Stomach smooth muscle (tissue), 2 donors: ENCODE results near the gene DNAJC13.

ENCODE experiments used
- H3K27ac ChIP-seq: one replicate; pipeline ENCODE4 v1.7.0; 2013; ENCODE audit warnings: mild to moderate bottlenecking, low read length, inconsistent platforms
- H3K27me3 ChIP-seq, 2 donors: one replicate each; pipeline ENCODE4 v1.7.0; 2013; ENCODE audit warnings: low read length in 2 of 2; ENCODE audit not compliant: insufficient read depth in 2 of 2, control insufficient read depth in 1 of 2
- H3K36me3 ChIP-seq, 2 donors: one replicate each; pipeline ENCODE4 v1.7.0; 2013; ENCODE audit warnings: low read length in 2 of 2; ENCODE audit not compliant: control insufficient read depth in 2 of 2, insufficient read depth in 2 of 2
- H3K4me1 ChIP-seq: one replicate; pipeline ENCODE4 v1.7.0; 2013; ENCODE audit warnings: low read length; ENCODE audit not compliant: control insufficient read depth, insufficient read depth
- H3K4me3 ChIP-seq, 2 donors: one replicate each; pipeline ENCODE4 v1.7.0; 2013; ENCODE audit warnings: low read length in 2 of 2
- H3K9ac ChIP-seq, 2 donors: one replicate each; pipeline ENCODE4 v1.7.0; 2013; ENCODE audit warnings: low read length in 2 of 2, mild to moderate bottlenecking in 1 of 2
- H3K9me3 ChIP-seq, 2 donors: one replicate each; pipeline ENCODE4 v1.7.0; 2013; ENCODE audit warnings: low read length in 2 of 2; ENCODE audit not compliant: control insufficient read depth in 2 of 2
- donor health status: healthy.
- donor health status: Pancreatic carcinoma.

Gene DNAJC13

DNA sequence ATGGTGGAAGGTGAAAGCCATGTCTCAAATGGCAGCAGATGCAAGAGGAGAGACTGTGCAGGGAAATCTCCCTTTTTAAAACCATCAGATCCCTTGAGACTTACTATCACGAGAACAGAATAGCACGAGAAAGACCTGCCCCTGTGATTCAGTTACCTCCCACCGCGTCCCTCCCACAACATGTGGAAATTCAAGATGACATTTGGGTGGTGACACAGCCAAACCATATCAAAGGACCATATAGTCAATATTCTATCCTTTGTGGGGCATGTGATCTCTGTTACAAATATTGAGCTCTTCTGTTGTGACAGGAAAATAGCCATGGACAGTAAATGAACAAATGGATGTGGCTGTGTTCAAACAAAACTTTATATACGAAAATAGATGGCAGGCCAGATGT, 102.6 kb downstream of the DNAJC13 start:
- no peak overlapping the region for H3K9ac ChIP-seq
- no peaks in the 10 kb centered on the region for H3K4me1 ChIP-seq
- H3K9me3 ChIP-seq: no peaks in the 10 kb centered on the region
- no peak overlapping the region for H3K27ac ChIP-seq
- H3K4me3 ChIP-seq: no peak overlapping the region
- H3K36me3 ChIP-seq: peaks cover 33 to 37% of the 10 kb centered on the region in 2 donors
- H3K27me3 ChIP-seq: no peaks in the 10 kb centered on the region

DNA sequence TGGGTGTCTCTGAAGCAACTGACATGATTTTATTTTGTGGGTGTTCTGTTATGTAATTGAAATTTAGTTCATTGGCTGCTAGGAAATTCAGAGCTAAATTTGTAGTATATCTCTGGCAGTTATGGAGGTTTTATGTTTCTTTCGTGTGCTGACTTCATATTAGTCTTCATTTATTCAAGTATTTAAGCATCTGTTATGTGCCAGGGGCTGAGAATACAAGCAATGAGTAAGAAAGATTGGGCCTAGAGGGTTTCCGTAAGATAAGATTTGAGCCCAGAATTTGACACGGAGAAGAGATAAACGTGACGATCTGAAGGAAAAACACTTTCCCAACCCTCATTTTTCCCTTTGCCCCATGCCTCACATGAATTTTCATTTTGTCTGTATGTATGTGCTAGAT, 104.6 kb downstream of the DNAJC13 start:
- H3K4me1 ChIP-seq: no peaks in the 10 kb centered on the region
- no peak overlapping the region for H3K9ac ChIP-seq
- H3K36me3 ChIP-seq: peaks cover 27 to 39% of the 10 kb centered on the region in 2 donors
- no peak overlapping the region for H3K27ac ChIP-seq
- H3K27me3 ChIP-seq: no peaks in the 10 kb centered on the region
- no peak overlapping the region for H3K4me3 ChIP-seq
- H3K9me3 ChIP-seq: no peaks in the 10 kb centered on the region

DNA sequence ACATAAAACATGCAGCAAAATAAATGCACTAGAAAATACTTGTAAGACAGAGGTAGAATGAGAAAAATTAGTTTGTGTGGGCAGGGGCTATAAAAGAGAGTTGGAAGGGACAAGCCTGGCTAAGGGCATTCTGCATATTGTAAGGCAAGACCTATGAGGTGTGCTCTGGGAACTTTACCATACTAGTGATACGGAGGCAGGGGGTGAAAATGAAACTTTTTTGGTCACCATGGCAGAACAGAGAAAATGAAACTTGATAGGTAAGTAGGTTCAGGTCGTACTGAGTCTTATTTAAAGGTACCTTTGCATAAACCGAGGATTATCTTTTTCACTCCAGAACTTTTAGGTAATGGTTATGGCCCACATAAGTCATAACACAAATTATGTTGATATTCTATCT, 105.1 kb downstream of the DNAJC13 start:
- H3K9me3 ChIP-seq: no peaks in the 10 kb centered on the region
- peaks cover 23 to 40% of the 10 kb centered on the region in 2 donors for H3K36me3 ChIP-seq
- H3K27me3 ChIP-seq: no peaks in the 10 kb centered on the region
- no peak overlapping the region for H3K9ac ChIP-seq
- no peaks in the 10 kb centered on the region for H3K4me1 ChIP-seq
- H3K27ac ChIP-seq: no peak overlapping the region
- no peak overlapping the region for H3K4me3 ChIP-seq

DNA sequence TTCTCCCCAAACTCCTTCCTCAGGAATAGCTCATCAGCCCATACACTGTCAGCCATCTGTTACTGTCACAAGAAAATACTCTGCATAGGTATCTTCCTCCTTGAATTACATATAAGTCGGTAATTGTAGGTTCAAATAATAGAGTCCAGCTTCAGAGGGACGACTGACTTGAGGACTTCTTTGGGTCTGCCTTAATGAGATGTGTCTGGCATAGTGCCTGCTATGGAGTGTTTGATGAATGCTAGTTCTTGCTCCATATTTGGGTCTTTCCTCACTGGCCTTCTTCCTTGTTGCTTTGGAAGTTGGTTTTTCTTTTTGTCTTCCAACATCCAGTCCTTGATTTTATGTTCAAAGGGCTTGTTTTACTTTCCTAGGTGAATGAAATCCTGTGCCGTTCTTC, 113.3 kb downstream of the DNAJC13 start:
- H3K36me3 ChIP-seq: peaks cover 24 to 29% of the 10 kb centered on the region in 2 donors
- no peaks in the 10 kb centered on the region for H3K4me1 ChIP-seq
- H3K9ac ChIP-seq: no peak overlapping the region
- H3K4me3 ChIP-seq: no peak overlapping the region
- H3K27ac ChIP-seq: no peak overlapping the region
- no peaks in the 10 kb centered on the region for H3K27me3 ChIP-seq
- no peaks in the 10 kb centered on the region for H3K9me3 ChIP-seq

DNA sequence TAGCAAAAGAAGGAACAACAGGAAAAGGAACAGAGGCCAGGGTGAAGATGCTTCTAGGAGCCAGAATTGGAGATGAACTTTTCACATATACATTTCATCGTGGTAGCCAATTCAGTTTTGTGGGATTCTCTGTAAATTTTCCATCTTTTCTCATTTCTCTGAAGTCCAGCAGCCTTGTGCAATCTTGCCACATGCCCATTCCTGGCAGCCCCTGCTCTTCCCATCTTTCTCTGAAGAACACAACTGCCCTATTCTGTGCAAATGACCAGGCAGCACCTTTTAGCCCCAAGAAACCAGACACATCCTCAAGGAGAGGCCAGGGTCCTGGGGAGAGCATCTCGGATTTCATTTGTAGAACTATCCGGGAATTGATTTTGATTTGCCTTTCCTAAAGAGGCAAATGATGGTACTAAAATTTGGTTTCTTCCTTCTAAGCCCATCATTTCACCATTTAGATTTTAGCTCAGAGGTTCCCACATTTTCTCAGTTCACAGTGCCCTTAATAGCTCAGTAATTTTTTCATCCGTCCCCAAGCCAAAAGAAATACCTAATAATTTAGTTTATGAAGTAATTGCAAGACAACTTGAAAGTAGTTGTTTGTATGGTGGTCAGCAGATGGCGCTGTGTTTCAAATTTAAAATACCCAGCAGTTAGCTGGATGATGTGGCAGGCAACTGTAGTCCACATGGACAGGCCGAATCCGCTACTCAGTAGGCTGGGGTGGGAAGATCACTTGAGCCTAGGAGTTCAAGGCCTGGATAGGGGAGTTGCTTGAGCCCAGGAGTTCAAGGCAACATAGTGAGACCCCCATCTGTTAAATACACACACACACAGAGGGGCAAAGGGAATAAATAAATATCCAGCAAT, 118.5 kb downstream of the DNAJC13 start:
- no peaks in the 10 kb centered on the region for H3K27me3 ChIP-seq
- no peak overlapping the region for H3K9ac ChIP-seq
- peaks cover 6% of the 10 kb centered on the region for H3K4me1 ChIP-seq
- H3K27ac ChIP-seq: no peak overlapping the region
- no peaks in the 10 kb centered on the region for H3K9me3 ChIP-seq
- H3K36me3 ChIP-seq: peaks cover 16 to 21% of the 10 kb centered on the region in 2 donors
- H3K4me3 ChIP-seq: no peak overlapping the region

DNA sequence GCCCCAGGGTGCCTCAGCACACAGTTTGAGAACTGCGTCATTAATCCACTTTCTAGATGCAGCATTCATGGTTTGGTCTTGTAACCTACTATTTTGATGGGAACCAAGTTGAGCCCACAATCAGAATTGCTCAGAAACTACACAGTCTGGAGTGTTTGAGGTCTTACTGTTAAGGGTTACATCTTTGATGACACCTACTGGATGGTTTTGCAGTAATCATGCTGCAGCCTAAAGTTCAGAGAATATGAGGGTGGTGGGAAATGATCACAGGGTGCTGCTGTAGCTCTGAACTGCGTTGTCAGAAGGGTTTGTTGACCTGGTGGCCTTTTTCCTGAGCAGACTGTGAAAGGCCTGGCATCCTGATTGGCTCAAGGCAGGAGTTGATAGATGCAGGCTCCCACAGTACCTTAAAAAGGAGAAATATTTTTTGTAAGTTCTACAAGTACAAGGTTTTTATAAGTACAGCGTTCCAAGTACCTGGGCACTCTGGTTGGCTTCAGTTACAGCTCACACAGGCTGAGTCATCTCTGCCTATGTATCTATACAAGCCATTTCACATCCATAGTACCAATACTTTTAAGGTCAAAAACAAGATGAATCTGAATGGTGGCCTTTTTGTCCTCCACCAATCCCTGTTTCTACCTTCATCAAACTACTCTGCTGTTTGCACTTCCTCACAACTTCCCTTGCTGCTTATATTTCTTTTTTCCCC, 119.3 kb downstream of the DNAJC13 start:
- Histone ChIP-seq H3K9me3 (no peaks in the 10 kb centered on the region), H3K9ac (no peak overlapping the region), H3K36me3 (peaks cover 12 to 24% of the 10 kb centered on the region in 2 donors), H3K4me3 (no peak overlapping the region), H3K4me1 (peaks cover 6% of the 10 kb centered on the region), H3K27ac (no peak overlapping the region), H3K27me3 (no peaks in the 10 kb centered on the region)

DNA sequence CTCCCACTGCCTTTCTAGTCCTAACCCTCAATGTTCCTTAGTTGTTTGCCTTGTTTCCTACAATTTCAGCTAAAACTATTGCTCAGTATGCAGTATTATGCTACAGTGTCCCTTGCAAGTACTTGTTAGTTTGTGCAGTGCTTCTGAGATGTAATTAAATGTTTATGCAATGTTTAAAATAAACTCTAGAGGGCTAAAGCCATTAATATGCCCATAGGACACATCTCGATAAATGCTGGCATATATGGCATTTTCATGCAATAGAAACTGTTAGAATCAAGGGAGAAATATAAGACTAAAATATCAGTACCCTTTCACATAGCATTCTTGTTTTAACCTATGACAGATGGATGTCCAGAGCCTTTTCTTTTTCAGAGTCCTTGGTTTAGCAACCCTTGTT, 120.0 kb downstream of the DNAJC13 start:
- no peak overlapping the region for H3K9ac ChIP-seq
- no peaks in the 10 kb centered on the region for H3K27me3 ChIP-seq
- H3K9me3 ChIP-seq: no peaks in the 10 kb centered on the region
- no peak overlapping the region for H3K4me3 ChIP-seq
- peaks cover 17 to 24% of the 10 kb centered on the region in 2 donors for H3K36me3 ChIP-seq
- H3K27ac ChIP-seq: no peak overlapping the region
- H3K4me1 ChIP-seq: peaks cover 6% of the 10 kb centered on the region

DNA sequence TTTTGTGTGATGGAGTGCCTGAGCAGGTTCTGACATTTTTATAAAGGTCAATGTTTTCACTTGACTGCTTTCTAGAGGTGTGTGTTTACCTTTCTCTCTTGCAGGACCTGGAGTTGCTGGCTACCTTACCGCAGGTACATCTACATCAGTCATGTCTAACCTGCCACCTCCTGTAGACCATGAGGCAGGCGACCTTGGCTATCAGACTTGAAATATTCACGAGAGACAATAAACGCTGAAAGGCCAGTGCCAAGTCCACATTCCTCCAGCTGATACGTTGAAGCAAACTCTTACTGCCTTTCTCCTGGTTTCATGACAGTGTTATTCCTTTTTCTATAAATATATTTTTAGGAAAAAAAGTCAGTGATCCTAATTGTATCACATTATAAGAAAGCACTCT, 120.8 kb downstream of the DNAJC13 start:
- H3K36me3 ChIP-seq: peaks cover 17 to 24% of the 10 kb centered on the region in 2 donors
- no peak overlapping the region for H3K9ac ChIP-seq
- H3K9me3 ChIP-seq: no peaks in the 10 kb centered on the region
- H3K27me3 ChIP-seq: no peaks in the 10 kb centered on the region
- H3K4me3 ChIP-seq: no peak overlapping the region
- H3K27ac ChIP-seq: no peak overlapping the region
- peaks cover 6% of the 10 kb centered on the region for H3K4me1 ChIP-seq

DNA sequence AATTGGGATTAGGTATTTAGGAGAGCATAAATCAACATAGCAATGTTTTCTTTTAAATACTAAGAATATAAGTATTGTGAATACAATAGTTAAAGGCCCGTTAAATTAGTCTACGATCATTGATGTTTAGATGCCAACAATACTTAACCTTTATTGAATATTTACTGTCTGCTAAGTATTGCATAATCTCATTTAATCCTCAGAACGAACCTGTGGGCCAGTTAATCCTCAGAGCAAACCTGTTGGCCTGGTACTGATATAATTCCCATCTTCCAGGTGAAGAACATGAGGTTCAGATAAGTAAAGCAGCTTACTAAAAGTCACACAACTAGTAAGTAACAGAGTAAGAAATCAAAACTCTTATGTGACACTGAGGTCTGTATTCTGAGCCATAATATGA, 122.4 kb downstream of the DNAJC13 start:
- peaks cover 11 to 21% of the 10 kb centered on the region in 2 donors for H3K36me3 ChIP-seq
- H3K9ac ChIP-seq: no peak overlapping the region
- no peak overlapping the region for H3K4me3 ChIP-seq
- no peak overlapping the region for H3K27ac ChIP-seq
- no peaks in the 10 kb centered on the region for H3K27me3 ChIP-seq
- H3K4me1 ChIP-seq: peaks cover 6% of the 10 kb centered on the region
- no peaks in the 10 kb centered on the region for H3K9me3 ChIP-seq

DNA sequence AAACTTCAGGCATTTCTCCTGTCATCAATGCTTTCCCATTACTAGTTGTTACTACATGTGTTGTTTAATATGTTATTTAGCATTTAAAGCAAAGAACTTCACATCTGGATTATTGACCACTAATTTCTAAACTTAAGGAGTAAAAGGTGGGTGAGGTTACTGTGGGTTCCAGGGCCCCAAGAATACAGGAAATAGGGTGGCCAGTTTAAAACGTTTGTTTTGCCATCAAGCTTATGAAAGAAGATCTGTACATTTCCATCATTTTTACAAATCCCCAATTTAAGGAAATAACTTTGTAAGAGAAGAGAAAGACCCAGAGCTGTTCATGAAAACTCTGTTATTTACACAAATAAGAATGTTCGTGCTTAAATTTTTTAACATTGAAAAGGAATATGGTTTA, 125.3 kb downstream of the DNAJC13 start:
- Histone ChIP-seq H3K4me3 (no peak overlapping the region), H3K4me1 (no peaks in the 10 kb centered on the region), H3K9me3 (no peaks in the 10 kb centered on the region), H3K27ac (no peak overlapping the region), H3K27me3 (no peaks in the 10 kb centered on the region), H3K36me3 (peaks cover 11 to 17% of the 10 kb centered on the region in 2 donors), H3K9ac (no peak overlapping the region)
